T-helper 1 cell treated with Interleukin-12 subunit alpha and Interleukin-12 subunit beta and Interleukin-4 antibody, amounts not matched to agents 30 μg/mL and 1 μg/mL, for 36 hours (primary cell): ENCODE measurements around the gene FRMD6.

ENCODE experiments used
- H3K27ac Mint-ChIP-seq: one replicate; pipeline ENCODE4 v1.8.0; 2021; ENCODE audit warnings: mild to moderate bottlenecking, mixed read lengths
- H3K27me3 Mint-ChIP-seq: one replicate; pipeline ENCODE4 v1.8.0; 2021; ENCODE audit warnings: low read depth, mixed read lengths
- H3K36me3 Mint-ChIP-seq: one replicate; pipeline ENCODE4 v1.8.0; 2021; ENCODE audit warnings: low read depth, mixed read lengths
- H3K4me1 Mint-ChIP-seq: one replicate; pipeline ENCODE4 v1.8.0; 2021; ENCODE audit warnings: low read depth, mixed read lengths
- H3K4me3 Mint-ChIP-seq: one replicate; pipeline ENCODE4 v1.8.0; 2021; ENCODE audit warnings: mild to moderate bottlenecking, moderate library complexity, mixed read lengths
- H3K9me3 Mint-ChIP-seq: one replicate; pipeline ENCODE4 v1.8.0; 2021; ENCODE audit warnings: mixed read lengths

The FRMD6 gene

GRCh38 chr14:51644217-51644933 lies 7.3 kb upstream of the FRMD6 start:
- Mint-ChIP-seq H3K27ac (no peak overlapping the region), H3K4me3 (no peak overlapping the region), H3K9me3 (no peaks in the 10 kb centered on the region), H3K36me3 (no peaks in the 10 kb centered on the region), H3K27me3 (peaks cover 16% of the 10 kb centered on the region), H3K4me1 (no peaks in the 10 kb centered on the region)

- Mint-ChIP-seq H3K27ac (no peak overlapping the region), H3K4me3 (no peak overlapping the region), H3K9me3 (no peaks in the 10 kb centered on the region), H3K36me3 (no peaks in the 10 kb centered on the region), H3K4me1 (peaks cover 10% of the 10 kb centered on the region), H3K27me3 (peaks cover 14% of the 10 kb centered on the region)
Measured at GRCh38 chr14:51648296-51648695, 3.4 kb upstream of the FRMD6 start.

GRCh38 chr14:51650716-51651387 lies 858 bp upstream of the FRMD6 start:
- Mint-ChIP-seq H3K4me3 (peak overlapping the region; percentile 78), H3K27me3 (peaks cover 19% of the 10 kb centered on the region), H3K27ac (peak overlapping the region; percentile 55), H3K36me3 (no peaks in the 10 kb centered on the region), H3K4me1 (peaks cover 16% of the 10 kb centered on the region), H3K9me3 (no peaks in the 10 kb centered on the region)

GRCh38 chr14:51652168-51653078 lies 713 bp downstream of the FRMD6 start:
- Mint-ChIP-seq H3K4me1 (peaks cover 16% of the 10 kb centered on the region), H3K27ac (peak overlapping the region; percentile 29), H3K4me3 (peak overlapping the region; percentile 83), H3K27me3 (peaks cover 15% of the 10 kb centered on the region), H3K9me3 (no peaks in the 10 kb centered on the region), H3K36me3 (no peaks in the 10 kb centered on the region)

GRCh38 chr14:51653079-51653774 lies 1.5 kb downstream of the FRMD6 start:
- Mint-ChIP-seq H3K4me1 (peaks cover 16% of the 10 kb centered on the region), H3K27me3 (peaks cover 16% of the 10 kb centered on the region), H3K4me3 (peak overlapping the region; percentile 83), H3K36me3 (no peaks in the 10 kb centered on the region), H3K27ac (peak overlapping the region; percentile 29), H3K9me3 (no peaks in the 10 kb centered on the region)

- Mint-ChIP-seq H3K36me3 (no peaks in the 10 kb centered on the region), H3K27me3 (peaks cover 20% of the 10 kb centered on the region), H3K9me3 (no peaks in the 10 kb centered on the region)
Measured at GRCh38 chr14:51653775-51654532, 2.2 kb downstream of the FRMD6 start.

GRCh38 chr14:51654533-51654845 lies 2.8 kb downstream of the FRMD6 start:
- Mint-ChIP-seq H3K27me3 (peaks cover 20% of the 10 kb centered on the region), H3K9me3 (no peaks in the 10 kb centered on the region), H3K4me1 (peaks cover 19% of the 10 kb centered on the region)

More at GRCh38 chr14:51653775-51654532, 2.2 kb downstream of the FRMD6 start:
- Mint-ChIP-seq H3K4me1 (peaks cover 19% of the 10 kb centered on the region), H3K27ac (no peak overlapping the region), H3K4me3 (peak overlapping the region; percentile 5)

GRCh38 chr14:51657762-51658161 lies 6.1 kb downstream of the FRMD6 start:
- Mint-ChIP-seq H3K4me3 (no peak overlapping the region), H3K27ac (no peak overlapping the region), H3K36me3 (no peaks in the 10 kb centered on the region), H3K4me1 (peaks cover 15% of the 10 kb centered on the region), H3K9me3 (no peaks in the 10 kb centered on the region), H3K27me3 (peaks cover 19% of the 10 kb centered on the region)

More at GRCh38 chr14:51654533-51654845, 2.8 kb downstream of the FRMD6 start:
- H3K27ac Mint-ChIP-seq: no peak overlapping the region
- no peaks in the 10 kb centered on the region for H3K36me3 Mint-ChIP-seq
- H3K4me3 Mint-ChIP-seq: no peak overlapping the region

- Mint-ChIP-seq H3K36me3 (peaks cover 2% of the 10 kb centered on the region), H3K4me3 (no peak overlapping the region), H3K27me3 (peaks cover 15% of the 10 kb centered on the region), H3K4me1 (peaks cover 7% of the 10 kb centered on the region), H3K27ac (no peak overlapping the region), H3K9me3 (no peaks in the 10 kb centered on the region)
Measured at GRCh38 chr14:51658441-51659173, 6.9 kb downstream of the FRMD6 start.

GRCh38 chr14:51660741-51661140 lies 9.0 kb downstream of the FRMD6 start:
- H3K4me1 Mint-ChIP-seq: peaks cover 3% of the 10 kb centered on the region
- H3K4me3 Mint-ChIP-seq: no peak overlapping the region
- H3K27me3 Mint-ChIP-seq: peaks cover 12% of the 10 kb centered on the region
- peaks cover under 1% of the 10 kb centered on the region for H3K9me3 Mint-ChIP-seq
- peaks cover 2% of the 10 kb centered on the region for H3K36me3 Mint-ChIP-seq
- no peak overlapping the region for H3K27ac Mint-ChIP-seq

- Mint-ChIP-seq H3K4me3 (no peak overlapping the region), H3K4me1 (peaks cover 3% of the 10 kb centered on the region), H3K27me3 (peaks cover 8% of the 10 kb centered on the region), H3K27ac (no peak overlapping the region), H3K36me3 (peaks cover 2% of the 10 kb centered on the region), H3K9me3 (peaks cover 3% of the 10 kb centered on the region)
Measured at GRCh38 chr14:51661504-51661903, 9.8 kb downstream of the FRMD6 start.

GRCh38 chr14:51663783-51664326 lies 12.1 kb downstream of the FRMD6 start:
- H3K4me3 Mint-ChIP-seq: no peak overlapping the region
- peaks cover 3% of the 10 kb centered on the region for H3K9me3 Mint-ChIP-seq
- no peaks in the 10 kb centered on the region for H3K4me1 Mint-ChIP-seq
- H3K27ac Mint-ChIP-seq: no peak overlapping the region
- H3K27me3 Mint-ChIP-seq: peaks cover 3% of the 10 kb centered on the region
- peaks cover 2% of the 10 kb centered on the region for H3K36me3 Mint-ChIP-seq

GRCh38 chr14:51666070-51666469 lies 14.4 kb downstream of the FRMD6 start:
- no peak overlapping the region for H3K4me3 Mint-ChIP-seq
- H3K9me3 Mint-ChIP-seq: peaks cover 3% of the 10 kb centered on the region
- H3K27ac Mint-ChIP-seq: no peak overlapping the region
- peaks cover 7% of the 10 kb centered on the region for H3K27me3 Mint-ChIP-seq
- peaks cover 2% of the 10 kb centered on the region for H3K36me3 Mint-ChIP-seq
- no peaks in the 10 kb centered on the region for H3K4me1 Mint-ChIP-seq
